Astrocyte (in vitro differentiated cells and primary cell): Measurements from ENCODE around the gene HIRA. TPM values are rescaled to one million over a fixed set of nuclear protein-coding genes. Genes with fewer than 3 reads are reported as not detected.
"Not testable (repeated sequence)": the region's sequence is repeated elsewhere in the genome, so short reads cannot be mapped to it uniquely, and the experiment has no call there.

Experiments used
- DNase-seq: peaks from one replicate; pipeline ENCODE4 v3.0.0-alpha.2; 2010; ENCODE audit warnings: low read depth
- FAIRE-seq: peaks from 2 replicates; lab custom pipeline; 2011; peaks lifted over from hg19 to GRCh38; lab: Jason Lieb, UNC
- H2AFZ ChIP-seq: 2 replicates; pipeline ENCODE4 v1.6.0; 2012; ENCODE audit warnings: low read depth, low read length, inconsistent platforms
- H3K27ac ChIP-seq: 2 replicates; pipeline ENCODE4 v1.5.1; 2011; ENCODE audit warnings: low read depth, low read length, inconsistent platforms
- H3K27me3 ChIP-seq: 2 replicates; pipeline ENCODE4 v1.6.0; 2011; ENCODE audit warnings: low read length, inconsistent platforms; ENCODE audit not compliant: insufficient read depth
- H3K36me3 ChIP-seq: 2 replicates; pipeline ENCODE4 v1.5.1; 2011; ENCODE audit warnings: low read length, inconsistent platforms; ENCODE audit not compliant: insufficient read depth
- H3K4me1 ChIP-seq: 2 replicates; pipeline ENCODE4 v1.5.1; 2011; ENCODE audit warnings: low read length, inconsistent platforms; ENCODE audit not compliant: insufficient read depth
- H3K4me2 ChIP-seq: 2 replicates; pipeline ENCODE4 v1.6.0; 2012; ENCODE audit warnings: low read length, inconsistent platforms
- H3K4me3 ChIP-seq: 2 replicates; pipeline ENCODE4 v1.5.1; 2011; ENCODE audit warnings: low read depth, mild to moderate bottlenecking, low read length, inconsistent platforms; ENCODE audit not compliant: insufficient read depth
- H3K79me2 ChIP-seq: 2 replicates; pipeline ENCODE4 v1.6.0; 2012; ENCODE audit warnings: mild to moderate bottlenecking, low read length, inconsistent platforms; ENCODE audit not compliant: insufficient read depth
- H3K9ac ChIP-seq: 2 replicates; pipeline ENCODE4 v1.6.0; 2012; ENCODE audit warnings: mild to moderate bottlenecking, low read length, inconsistent platforms
- H3K9me3 ChIP-seq: 2 replicates; pipeline ENCODE4 v1.5.1; 2012; ENCODE audit warnings: low read depth, mild to moderate bottlenecking, low read length, inconsistent platforms; ENCODE audit not compliant: insufficient read depth
- H4K20me1 ChIP-seq: 2 replicates; pipeline ENCODE4 v1.6.0; 2012; ENCODE audit warnings: low read length, inconsistent platforms; ENCODE audit not compliant: insufficient read depth
- H3K27ac Mint-ChIP-seq: one replicate; pipeline ENCODE4 v1.8.0; 2021; ENCODE audit warnings: mild to moderate bottlenecking, mixed read lengths; ENCODE audit not compliant: unreplicated experiment
- H3K27me3 Mint-ChIP-seq: one replicate; pipeline ENCODE4 v1.8.0; 2021; ENCODE audit warnings: low read depth, mixed read lengths; ENCODE audit not compliant: unreplicated experiment
- H3K36me3 Mint-ChIP-seq: one replicate; pipeline ENCODE4 v1.8.0; 2021; ENCODE audit warnings: low read depth, mixed read lengths; ENCODE audit not compliant: unreplicated experiment
- H3K4me1 Mint-ChIP-seq: one replicate; pipeline ENCODE4 v1.8.0; 2021; ENCODE audit warnings: low read depth, mixed read lengths; ENCODE audit not compliant: unreplicated experiment
- H3K4me3 Mint-ChIP-seq: one replicate; pipeline ENCODE4 v1.8.0; 2021; ENCODE audit warnings: mild to moderate bottlenecking, moderate library complexity, mixed read lengths; ENCODE audit not compliant: unreplicated experiment
- H3K9me3 Mint-ChIP-seq: one replicate; pipeline ENCODE4 v1.8.0; 2021; ENCODE audit warnings: mild to moderate bottlenecking, mixed read lengths; ENCODE audit not compliant: unreplicated experiment
- EZH2 ChIP-seq: IDR thresholded peaks from 2 replicates; pipeline ENCODE4 v1.6.1; 2012; ENCODE audit warnings: mild to moderate bottlenecking, low read length, inconsistent platforms; ENCODE audit not compliant: insufficient read depth
- total RNA-seq: library from RNA; stranded (reverse); gene quantifications from 2 replicates; pipeline ENCODE4 v1.2.1, GENCODE V29; 2021
- TF ChIP-seq, protein P1 (sequence below): IDR thresholded peaks from 2 replicates; pipeline ENCODE4 v1.5.1; 2011; ENCODE audit warnings: low read depth, mild to moderate bottlenecking, inconsistent platforms, low read length, moderate library complexity; ENCODE audit not compliant: insufficient read depth

Gene HIRA
- total RNA-seq, 1 donor from 2014 or later, result 31.1 TPM

DNA sequence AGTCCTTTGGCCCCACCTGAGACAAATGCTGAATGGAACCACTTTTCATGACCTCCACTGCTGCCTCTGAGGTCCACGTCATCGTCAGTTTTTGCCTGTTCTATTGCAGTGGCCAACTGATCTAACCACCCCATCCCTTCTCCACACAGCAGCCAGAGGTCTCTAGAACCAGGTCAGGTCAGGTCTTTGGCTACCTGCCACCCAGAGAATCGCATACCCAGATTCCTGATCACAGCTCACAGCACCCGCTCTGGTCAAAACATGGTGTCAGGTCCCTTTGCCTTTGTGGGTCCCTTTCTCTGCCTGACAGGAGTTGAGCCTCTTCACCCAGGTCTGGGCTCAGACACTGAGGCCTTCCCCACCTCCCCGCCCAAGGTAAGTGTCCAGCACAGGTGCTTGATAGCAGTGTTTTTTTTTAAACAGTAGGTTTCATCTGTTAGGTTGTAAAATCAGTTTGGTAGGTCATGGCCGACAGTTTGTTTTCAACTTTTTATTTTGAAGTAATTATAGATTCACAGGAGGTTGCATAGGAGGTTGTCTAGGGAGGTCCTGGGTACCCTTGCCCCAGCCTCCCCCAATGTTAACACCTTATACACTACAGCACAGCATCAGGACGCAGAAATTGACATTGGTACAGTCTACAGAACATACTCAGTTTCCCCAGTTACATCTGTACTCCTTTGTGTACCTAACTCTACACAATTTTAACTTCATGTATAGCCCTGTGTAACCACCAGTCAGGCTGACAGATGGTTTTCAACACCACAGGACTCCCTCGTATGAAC is 9.1 kb upstream of the HIRA start:
- Histone ChIP-seq H3K79me2 (peaks cover 62% of the 10 kb centered on the region), H3K27ac (no peak overlapping the region), H3K27me3 (no peaks in the 10 kb centered on the region), H3K9ac (no peak overlapping the region), H3K4me2 (no peak overlapping the region), H3K4me1 (peaks cover 4% of the 10 kb centered on the region), H3K9me3 (no peaks in the 10 kb centered on the region), H2AFZ (no peak overlapping the region), H4K20me1 (peaks cover 48% of the 10 kb centered on the region), H3K4me3 (no peak overlapping the region), H3K36me3 (peaks cover 9% of the 10 kb centered on the region)
- H3K27ac Mint-ChIP-seq, result no peak overlapping the region
- peaks cover 2% of the 10 kb centered on the region for H3K4me1 Mint-ChIP-seq
- FAIRE-seq (no peak), DNase-seq (no peak)
- no peaks in the 10 kb centered on the region for H3K9me3 Mint-ChIP-seq
- no peaks in the 10 kb centered on the region for H3K27me3 Mint-ChIP-seq
- TF ChIP-seq, protein P1, sequence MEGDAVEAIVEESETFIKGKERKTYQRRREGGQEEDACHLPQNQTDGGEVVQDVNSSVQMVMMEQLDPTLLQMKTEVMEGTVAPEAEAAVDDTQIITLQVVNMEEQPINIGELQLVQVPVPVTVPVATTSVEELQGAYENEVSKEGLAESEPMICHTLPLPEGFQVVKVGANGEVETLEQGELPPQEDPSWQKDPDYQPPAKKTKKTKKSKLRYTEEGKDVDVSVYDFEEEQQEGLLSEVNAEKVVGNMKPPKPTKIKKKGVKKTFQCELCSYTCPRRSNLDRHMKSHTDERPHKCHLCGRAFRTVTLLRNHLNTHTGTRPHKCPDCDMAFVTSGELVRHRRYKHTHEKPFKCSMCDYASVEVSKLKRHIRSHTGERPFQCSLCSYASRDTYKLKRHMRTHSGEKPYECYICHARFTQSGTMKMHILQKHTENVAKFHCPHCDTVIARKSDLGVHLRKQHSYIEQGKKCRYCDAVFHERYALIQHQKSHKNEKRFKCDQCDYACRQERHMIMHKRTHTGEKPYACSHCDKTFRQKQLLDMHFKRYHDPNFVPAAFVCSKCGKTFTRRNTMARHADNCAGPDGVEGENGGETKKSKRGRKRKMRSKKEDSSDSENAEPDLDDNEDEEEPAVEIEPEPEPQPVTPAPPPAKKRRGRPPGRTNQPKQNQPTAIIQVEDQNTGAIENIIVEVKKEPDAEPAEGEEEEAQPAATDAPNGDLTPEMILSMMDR, result no peak
- TF ChIP-seq EZH2, result no peak
- peaks cover 7% of the 10 kb centered on the region for H3K36me3 Mint-ChIP-seq
- H3K4me3 Mint-ChIP-seq, result no peak overlapping the region

- FAIRE-seq, result no peak
- Histone ChIP-seq H2AFZ (no peak overlapping the region), H3K9ac (no peak overlapping the region), H4K20me1 (peaks cover 25% of the 10 kb centered on the region), H3K4me3 (no peak overlapping the region), H3K79me2 (peaks cover 39% of the 10 kb centered on the region), H3K4me1 (no peaks in the 10 kb centered on the region), H3K27me3 (no peaks in the 10 kb centered on the region), H3K27ac (no peak overlapping the region), H3K9me3 (no peaks in the 10 kb centered on the region), H3K36me3 (peaks cover 10% of the 10 kb centered on the region), H3K4me2 (no peak overlapping the region)
- Mint-ChIP-seq H3K4me3 (no peak overlapping the region), H3K9me3 (no peaks in the 10 kb centered on the region), H3K27ac (no peak overlapping the region), H3K36me3 (peaks cover 9% of the 10 kb centered on the region), H3K27me3 (no peaks in the 10 kb centered on the region), H3K4me1 (peaks cover 2% of the 10 kb centered on the region)
- TF ChIP-seq EZH2, result no peak
- TF ChIP-seq, protein P1, result no peak
- no peak for DNase-seq
These were observed 6.8 kb upstream of the HIRA start for GRCh38 chr22:19438298-19438697.

- not testable (repeated sequence) for DNase-seq
- peak overlapping the region; percentile 51 for H3K4me3 Mint-ChIP-seq
These were observed 5.1 kb upstream of the HIRA start for GRCh38 chr22:19436444-19437161.

More at GRCh38 chr22:19436444-19437161, 5.1 kb upstream of the HIRA start:
- not testable (repeated sequence) for H3K9me3 Mint-ChIP-seq, H3K27ac Mint-ChIP-seq, H3K27ac ChIP-seq, H3K9ac ChIP-seq, H2AFZ ChIP-seq, FAIRE-seq, H3K4me1 Mint-ChIP-seq, H3K27me3 Mint-ChIP-seq, H3K36me3 ChIP-seq, H3K4me3 ChIP-seq, H3K27me3 ChIP-seq, H3K9me3 ChIP-seq, H3K36me3 Mint-ChIP-seq, H3K4me2 ChIP-seq, H3K4me1 ChIP-seq
- H3K79me2 ChIP-seq, result peaks cover 31% of the 10 kb centered on the region
- H4K20me1 ChIP-seq, result peaks cover 10% of the 10 kb centered on the region
